Activated CD8-positive, alpha-beta memory T cell treated with anti-CD3 and anti-CD28 coated beads, Interleukin-2, amount 50 U/mL, for 4 hours (primary cell): ENCODE data around the gene ZBTB8OS.
"Not testable (repeated sequence)": the region's sequence is repeated elsewhere in the genome, so short reads cannot be mapped to it uniquely, and the experiment has no call there.

ENCODE experiments used
- DNase-seq: peaks from one replicate; pipeline ENCODE4 v3.0.0-alpha.2; 2020

ZBTB8OS gene

DNA sequence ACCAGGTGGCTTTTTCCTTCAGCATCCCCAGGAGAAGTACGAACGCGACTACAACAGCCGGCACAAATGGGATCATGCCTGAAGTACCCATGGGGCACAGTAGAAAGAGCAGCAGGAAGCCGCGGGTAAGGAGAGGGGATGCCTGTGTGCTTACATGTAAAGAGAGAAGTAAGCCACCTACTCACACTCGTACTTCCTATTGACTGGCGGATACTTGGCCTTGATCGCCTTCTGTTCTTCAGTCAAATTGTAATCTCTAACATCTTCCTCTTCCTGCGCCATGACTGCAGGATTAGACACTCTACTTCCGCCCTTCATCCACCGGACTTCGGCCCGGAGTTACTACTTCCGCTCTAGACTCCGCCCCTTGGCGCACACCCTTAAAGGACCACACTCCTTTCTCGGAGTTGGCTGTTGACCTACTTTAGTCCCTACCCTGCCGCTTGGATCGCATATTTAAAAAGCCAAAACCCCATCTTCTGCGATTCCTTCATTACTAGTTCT lies at the start of gene ZBTB8OS:
TSS of gene ZBTB8OS (minus strand) at position 303 of the 504 bp plus-strand sequence. CDS start at position 282, 21 bp downstream.
- DNase-seq, result peak; percentile 82

DNA sequence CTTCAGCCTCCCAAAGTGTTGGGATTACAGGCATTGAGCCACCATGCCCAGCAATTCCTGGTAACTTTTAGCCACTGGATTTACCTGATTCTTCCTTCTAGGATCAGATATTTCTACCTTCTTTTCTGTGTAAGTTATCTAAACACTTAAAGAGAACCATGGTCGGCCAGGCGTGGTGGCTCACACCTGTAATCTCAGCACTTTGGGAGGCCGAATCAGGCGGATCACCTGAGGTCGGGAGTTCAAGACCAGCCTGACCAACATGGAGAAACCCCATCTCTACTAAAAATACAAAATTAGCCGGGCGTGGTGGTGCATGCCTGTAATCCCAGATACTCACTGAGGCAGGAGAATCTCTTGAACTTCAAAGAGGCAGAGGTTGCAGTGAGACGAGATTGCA lies 46.6 kb upstream of the ZBTB8OS start:
- not testable (repeated sequence) for DNase-seq

DNA sequence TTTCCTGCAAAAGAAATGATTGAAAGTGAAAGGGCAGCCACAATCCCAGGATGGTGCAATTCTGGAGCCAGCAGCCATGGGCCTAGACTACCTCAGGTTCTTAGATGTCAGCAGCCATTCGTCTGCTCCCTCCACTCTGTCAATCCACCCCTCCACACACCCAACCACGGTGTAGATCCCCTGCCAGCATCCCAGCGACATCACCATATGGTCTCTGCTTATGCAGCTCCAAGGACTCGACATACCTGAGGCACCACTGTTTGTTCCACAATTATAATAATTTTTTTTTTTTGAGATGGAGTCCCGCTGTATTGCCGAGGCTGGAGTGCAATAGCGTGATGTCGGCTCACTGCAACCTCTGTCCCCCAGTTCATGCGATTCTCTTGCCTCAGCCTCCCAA lies 45.7 kb upstream of the ZBTB8OS start:
- no peak for DNase-seq

DNA sequence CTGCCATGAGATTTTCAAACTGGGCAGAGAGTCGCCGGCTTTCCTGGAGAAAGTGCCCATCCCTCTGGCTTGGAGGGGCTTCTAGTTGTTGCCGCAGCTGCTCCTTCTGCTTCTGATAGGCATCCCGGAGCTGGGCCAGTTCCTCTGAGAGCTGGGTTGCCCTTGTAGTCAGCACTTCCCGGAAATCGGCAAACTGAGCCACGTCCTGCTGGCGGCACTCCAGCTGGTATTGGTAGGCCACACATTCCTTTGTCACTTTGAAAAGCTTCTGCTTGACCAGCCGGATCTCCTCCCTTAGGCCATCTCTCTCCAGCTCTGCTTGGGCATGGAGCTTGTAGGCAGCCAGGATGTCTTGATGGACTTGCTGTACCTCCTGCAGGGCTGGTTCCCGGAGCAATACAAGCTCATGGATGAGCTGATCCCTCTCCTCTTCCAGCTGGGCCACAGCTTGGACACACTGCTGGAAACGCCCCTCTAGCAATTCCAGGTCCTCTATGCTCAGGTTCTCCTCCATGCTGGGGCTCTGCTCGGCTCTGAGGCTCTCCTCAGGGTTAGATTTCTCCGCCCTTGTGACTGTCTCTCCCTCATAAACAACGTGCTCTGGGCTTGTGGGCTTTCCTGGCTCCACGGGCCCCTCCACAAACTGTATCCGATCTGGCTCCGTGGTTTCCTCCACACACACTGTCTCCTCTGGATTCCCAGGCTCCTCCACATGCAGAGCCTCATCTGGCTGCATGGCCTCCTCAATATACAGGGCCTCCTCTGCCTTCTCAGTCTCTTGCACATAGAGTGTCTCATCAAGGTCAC lies 45.0 kb upstream of the ZBTB8OS start:
- no peak for DNase-seq

DNA sequence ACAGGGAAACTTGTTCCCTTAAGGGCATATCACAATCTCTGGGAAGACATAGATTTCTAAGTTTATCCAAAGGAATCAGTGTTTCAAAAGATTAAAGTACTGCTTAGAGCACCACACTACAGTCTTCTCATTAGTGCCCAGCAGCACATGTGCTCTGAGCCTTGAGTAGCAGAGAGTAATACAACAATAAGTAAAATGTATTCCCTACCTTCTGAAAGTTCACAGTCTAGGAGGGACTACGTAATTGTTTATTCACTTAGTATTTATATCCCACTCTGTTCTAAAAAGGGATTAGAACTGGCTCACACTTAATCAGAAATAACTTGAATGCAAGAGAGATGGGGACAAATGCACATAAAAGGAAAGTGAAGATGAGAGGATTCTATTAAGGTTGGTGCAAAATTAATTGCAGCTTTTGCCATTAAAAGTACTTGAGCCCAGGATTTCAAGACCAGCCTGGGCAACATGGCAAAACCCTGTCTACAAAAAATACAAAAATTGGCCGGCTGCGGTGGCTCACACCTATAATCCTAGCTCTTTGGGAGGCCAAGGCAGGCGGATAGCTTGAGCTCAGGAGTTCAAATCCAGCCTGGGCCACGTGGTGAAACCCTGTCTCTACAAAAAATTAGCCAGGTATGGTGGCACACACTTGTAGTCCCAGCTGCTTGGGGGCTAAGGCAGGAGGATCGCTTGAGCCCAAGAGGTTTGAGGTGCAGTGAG lies 43.3 kb upstream of the ZBTB8OS start:
- no peak for DNase-seq

DNA sequence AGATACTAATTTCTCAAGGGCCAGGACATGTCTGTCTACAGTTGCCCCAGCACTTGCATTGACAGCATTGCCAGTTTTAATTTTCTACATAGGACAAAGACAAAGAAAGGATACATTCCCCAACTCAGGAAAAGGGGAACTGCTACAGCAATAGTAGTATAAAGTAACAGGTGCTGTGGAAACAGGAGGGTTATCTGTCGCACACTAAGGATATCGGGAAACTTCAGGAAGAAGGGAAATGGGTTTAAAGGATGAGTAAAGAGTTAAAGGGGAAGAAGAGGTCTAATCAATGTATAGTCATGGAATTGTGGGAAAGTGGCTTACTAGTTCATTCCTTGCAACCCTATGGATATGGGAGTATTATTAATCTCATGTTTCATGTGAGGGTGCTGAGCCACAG lies 36.0 kb upstream of the ZBTB8OS start:
- no peak for DNase-seq

DNA sequence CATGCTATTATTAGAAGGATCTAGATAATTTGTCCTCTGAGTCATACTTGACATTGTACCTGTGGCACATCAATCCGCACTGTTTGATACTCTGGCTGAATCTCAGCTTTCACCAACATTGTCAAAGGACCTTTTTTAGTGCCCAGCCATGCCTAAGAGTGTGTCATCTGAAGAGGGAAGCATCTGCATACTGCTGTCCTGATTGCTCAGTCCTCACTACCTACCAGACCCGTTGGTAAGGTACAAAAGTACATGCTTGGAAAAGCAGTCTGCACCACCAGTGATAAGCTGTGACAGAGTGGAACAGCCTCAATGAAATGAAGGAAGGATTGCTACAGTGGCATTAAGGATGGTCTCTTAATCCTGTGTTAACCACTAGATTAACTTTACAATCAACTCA lies 35.1 kb upstream of the ZBTB8OS start:
- no peak for DNase-seq

DNA sequence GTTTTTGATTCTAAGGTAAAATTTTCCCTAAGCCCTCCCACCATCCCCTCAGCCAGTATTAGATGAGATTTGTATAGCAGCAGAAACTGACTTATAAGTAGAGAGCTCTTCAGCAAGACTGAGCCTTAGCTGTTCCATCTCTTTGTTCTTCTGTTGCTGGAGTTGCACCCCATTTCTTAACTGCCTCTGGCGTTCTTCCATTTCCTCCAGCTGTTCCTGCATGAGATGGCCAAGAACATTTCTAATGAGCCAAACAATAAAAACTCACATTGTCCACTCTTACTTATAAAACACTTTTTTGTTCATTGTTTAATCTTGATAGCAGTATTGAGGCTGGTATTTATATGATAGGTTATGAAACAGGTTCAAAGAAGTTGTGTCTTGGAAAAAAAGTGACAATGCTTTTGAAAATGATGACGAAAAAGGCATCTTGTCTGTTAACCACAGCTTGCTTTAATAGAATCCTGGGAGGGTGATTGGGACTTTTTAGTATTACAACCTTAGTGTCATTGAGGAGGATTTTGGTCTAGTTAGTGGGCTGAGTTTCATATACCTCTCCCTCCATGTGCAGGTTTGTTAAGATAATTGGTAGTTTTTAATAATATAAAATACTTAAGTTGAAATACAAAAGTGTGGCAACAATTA lies 33.9 kb upstream of the ZBTB8OS start:
- DNase-seq, result no peak

DNA sequence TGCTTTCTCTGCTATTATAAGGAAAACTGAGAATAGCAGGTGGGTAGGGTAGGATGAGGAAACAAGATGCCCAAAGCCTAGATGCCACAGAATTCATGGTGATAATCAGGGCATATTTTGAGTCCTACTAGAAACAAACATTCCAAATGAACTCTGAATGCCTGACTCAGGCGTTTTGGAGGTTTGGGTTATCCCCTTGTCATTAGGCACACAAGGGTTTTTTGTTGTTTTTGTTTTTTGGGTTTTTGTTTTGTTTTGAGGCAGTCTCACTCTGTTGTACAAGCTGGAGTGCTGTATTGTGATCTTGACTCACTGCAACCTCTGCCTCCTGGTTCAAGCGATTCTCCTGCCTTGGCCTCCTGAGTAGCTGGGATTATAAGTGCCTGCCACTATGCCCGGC lies 33.0 kb upstream of the ZBTB8OS start:
- no peak for DNase-seq

DNA sequence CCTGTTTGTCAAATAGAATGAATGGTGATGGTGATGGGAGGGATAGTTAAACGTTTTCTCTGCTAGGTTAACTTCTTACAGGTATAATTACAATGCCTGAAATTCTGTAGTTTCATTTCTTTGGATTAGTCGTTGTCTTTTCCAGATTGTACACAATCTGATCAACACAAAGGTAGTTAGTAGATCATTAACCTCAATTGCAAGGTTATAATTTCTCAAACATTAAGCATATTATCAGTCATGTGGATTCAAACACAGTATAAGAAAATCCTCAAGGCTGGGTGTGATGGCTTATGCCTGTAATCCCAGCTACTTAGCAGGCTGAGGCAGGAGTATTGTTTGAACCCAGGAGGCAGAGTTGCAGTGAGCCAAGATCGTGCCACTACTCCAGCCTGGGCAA lies 31.6 kb upstream of the ZBTB8OS start:
- DNase-seq, result no peak

DNA sequence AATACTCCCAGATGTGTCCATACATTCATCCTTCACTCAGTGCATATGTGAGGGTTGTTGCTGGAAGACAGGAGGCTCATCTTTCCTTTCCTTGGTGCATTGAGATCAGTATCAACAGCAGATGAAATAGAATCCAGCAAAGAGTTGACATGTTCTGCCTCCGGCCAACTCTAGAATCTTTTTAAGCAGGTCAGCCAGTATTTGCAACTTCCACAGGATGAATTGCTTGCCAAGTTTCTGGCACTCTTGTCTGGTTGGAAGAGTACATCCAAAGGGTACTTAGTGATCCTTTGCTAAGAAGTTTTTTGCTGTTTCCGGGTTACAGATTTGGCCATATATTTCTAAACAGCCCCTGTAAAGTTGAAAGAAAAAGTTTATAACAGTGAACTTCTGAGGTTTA lies 31.2 kb upstream of the ZBTB8OS start:
- DNase-seq, result no peak

DNA sequence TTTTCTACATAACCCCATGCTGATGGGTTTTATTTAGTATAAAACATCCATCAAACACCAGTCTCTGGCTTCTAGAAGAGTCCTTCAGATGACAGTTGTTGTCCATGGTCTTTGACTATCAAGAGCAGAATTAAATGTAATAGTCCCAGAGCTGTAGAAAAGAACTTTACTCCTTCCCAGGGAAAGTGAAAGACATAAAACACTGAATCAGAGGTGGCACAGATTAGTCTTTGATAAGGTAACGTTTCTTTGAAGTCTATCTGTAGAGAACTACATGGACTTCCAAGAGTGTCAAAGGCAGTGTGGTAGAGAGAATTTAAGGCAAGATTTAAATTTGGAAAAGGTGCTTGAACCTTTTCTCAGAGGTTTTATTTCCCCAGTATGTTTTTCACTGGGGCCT lies 30.3 kb upstream of the ZBTB8OS start:
- DNase-seq, result no peak

DNA sequence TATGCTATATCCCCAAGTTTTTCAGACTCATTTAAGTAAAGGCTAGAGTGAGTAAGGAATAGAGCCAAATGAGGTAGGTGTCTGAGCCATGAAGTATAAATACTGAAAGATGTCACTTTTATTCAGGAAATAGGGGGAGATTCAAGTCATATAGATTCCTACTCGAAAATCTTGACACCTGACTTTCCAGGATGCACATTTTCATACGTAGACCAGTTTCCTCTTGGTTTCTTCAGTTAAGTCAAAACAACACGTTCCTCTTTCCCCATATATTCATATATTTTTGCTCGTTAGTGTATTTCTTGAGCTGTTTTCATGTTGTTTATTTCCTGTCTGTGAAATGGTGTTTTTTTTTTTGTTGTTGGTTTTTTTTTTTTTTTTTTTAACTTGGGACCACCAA lies 29.6 kb upstream of the ZBTB8OS start:
- not testable (repeated sequence) for DNase-seq

DNA sequence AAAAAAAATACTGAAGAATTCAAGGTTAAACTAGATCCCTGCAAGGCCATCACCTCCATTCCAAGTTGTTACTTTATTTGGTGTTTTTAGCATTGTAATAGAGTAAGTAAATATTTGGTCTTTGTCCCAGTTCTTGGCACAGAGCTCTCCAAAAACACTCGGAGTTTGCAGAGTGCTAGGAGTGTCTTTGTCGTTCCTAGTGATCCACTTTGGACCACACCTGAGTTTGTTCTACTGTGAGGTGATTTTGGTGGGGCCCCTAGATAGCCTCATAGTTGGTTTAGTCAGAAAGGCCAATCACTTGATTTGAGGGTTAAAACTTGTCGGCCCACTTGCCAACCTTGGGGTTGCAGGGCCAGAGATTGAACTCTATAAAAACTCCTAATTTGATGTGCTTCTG lies 26.6 kb upstream of the ZBTB8OS start:
- DNase-seq, result no peak

DNA sequence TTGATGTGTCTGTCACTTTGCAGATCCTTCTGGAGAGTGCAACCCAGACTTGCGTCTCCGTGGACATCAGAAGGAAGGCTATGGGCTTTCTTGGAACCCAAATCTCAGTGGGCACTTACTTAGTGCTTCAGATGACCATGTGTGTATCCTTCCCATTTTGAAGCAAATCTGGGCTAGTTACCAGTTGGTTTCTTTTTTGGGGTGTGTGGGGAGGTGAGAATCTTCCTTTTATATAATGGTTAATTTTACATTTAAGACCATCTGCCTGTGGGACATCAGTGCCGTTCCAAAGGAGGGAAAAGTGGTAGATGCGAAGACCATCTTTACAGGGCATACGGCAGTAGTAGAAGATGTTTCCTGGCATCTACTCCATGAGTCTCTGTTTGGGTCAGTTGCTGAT lies 18.4 kb upstream of the ZBTB8OS start:
- DNase-seq, result not testable (repeated sequence)

DNA sequence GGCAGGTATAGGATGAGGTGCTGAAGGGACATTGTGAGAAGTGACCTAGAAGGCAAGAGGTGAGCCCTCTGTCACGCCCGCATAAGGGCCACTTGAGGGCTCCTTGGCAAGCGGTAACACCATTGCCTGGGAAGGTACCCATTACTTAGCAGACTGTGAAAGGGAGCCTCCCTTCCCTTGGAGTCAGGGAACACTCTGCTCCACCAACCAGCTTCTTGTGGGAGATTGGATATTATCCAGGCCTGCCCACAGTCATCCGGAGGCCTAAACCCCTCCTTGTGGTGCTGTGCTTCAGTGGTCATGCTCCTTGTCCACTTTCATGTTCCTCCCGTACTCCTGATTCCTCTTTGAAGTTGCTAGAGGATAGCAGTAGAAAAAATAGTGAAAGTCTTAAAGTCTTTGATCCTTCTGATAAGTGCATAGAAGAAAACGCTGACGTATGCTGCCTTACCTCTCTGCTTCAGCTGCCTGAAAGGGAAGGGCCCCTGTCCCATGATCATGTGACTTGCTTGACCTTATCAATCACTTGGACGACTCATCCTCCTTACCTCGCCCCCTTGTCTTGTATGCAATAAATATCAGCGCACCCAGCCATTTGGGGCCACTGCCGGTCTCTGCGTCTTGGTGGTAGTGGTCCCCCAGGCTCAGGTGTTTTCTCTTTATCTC lies 16.7 kb upstream of the ZBTB8OS start:
- DNase-seq, result no peak

DNA sequence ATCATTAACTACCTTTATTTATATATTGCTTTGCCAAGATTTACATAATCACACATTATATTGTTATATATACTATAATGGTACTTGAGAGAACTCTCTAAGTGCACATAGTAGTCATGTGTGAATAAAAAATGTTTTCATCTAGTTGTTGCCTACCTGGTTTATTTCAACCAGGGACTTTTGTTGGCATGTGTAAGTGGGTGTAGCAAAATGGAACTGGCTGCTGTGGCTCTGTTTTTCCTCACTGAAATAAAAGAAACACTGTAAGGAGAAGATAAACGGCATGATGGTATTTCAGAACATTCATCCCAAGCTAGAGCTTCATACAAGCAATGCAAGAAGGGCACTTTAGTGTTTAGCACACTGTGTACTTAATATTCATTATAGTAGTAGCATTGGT lies 15.6 kb upstream of the ZBTB8OS start:
- DNase-seq, result no peak

DNA sequence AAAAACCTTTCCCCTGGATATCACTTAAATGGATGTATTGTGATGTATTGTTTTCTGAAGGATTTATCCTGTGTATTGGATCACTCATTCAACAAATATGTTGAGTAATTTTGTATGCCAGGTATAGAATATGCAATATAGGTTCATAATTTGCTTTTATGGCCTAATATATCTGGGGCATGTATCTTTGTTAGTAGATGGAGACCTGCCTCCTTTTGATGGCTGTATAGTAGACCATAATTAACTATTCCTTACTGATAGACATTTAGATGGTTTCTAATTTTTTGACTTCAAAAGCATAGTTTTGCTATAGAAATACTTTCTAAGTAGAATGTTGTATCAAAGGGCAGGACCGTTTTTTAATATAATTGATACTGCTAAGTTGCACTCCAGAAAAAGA lies 9.2 kb upstream of the ZBTB8OS start:
- DNase-seq, result no peak

DNA sequence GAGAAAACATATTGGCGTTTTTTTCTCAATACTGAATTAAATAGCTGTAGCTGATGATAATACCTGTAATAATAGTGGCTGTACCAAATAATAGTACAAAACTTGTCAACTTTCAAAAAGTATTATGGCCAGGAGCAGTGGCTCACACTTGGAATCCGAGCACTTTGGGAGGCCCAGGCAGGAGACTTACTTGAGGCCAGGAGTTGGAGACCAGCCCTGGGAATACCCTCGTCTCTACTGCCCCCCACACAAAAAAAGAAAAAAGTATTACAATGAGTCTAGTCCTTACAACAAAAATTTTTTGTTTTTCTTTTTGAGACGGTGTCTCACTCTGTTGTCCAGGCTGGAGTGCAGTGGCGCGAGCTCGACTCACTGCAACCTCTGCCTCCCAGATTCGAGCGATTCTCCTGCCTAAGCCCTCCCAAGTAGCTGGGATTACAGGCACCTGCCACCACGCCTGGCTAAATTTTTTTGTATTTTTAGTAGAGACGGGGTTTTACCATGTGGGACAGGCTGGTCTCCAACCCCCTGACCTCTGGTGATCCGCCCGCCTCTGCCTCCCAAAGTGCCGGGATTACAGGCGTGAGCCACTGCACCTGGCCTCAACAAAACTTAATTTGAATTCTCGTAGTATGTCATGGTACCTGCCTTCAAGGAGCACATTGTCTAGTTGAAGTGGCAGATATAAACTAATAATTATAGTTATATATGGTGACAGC lies 2.1 kb upstream of the ZBTB8OS start:
- no peak for DNase-seq

DNA sequence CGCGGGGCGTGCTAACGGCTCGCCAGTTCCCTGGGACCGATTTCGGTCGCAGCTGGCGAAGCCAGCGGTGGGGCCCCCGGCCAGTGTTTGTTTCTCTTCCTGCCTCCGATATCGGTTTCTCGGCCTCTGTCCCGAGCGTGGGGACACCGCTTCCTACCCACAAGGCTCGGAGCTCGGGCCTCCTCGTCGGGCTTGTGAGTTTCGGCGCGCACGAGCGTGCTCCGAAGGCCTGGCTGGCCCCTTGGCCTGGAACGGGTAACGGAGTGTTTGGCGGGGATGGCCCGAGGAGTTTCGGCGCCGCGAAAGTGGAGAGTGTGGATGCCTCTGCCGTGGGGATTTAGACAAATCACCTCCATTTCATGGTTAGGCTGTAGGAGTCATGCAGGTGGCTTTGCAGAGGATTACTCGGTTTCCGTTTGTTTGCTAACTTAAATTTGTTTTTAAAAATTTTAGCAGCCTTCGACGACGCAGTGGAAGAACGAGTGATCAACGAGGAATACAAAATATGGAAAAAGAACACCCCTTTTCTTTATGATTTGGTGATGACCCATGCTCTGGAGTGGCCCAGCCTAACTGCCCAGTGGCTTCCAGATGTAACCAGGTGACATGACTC lies 1.2 kb upstream of the ZBTB8OS start:
- DNase-seq, result no peak

DNA sequence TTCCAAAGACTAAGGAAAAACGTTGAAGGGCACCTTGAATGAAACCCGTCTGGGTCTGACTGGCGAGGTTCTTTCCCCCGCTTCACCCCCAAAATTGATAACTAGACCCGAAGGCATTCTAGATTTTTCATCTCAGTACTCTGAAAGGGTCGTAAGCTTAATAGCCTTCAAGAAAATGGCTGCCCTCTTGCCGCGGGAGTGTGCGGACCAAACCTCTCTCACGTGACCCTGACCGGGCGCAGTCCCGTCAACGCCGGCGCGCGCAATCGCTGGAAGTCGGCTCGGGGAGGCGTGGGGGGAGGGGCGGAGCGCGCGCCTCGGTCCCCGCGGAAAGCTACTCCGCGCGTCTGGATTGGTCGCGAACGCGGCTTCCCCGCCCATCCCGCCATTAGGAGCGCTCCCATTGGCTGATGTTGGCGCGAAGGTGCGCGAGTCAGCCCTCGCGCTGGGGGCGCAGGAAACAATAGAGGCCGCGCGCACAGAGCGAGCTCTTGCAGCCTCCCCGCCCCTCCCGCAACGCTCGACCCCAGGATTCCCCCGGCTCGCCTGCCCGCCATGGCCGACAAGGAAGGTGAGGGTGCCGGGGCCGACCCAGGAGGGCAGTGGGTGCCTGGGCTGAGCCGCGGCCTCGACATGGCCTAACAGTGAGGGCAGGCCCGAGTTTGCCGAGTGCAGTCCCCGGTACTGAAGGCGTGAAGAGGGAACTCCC lies 556 bp upstream of the ZBTB8OS start, which contains the start of gene RBBP4:
TSS of gene RBBP4 (plus strand) at position 457 of the 709 bp plus-strand sequence. CDS start at position 556, 99 bp downstream.
- DNase-seq, result peak; percentile 99
